Mucosa of rectum (tissue), 2 donors: Measurements from ENCODE around the gene STK11IP.

ENCODE experiments used
- H3K27ac ChIP-seq, 2 donors: one replicate each; pipeline ENCODE4 v1.7.0; 2013; ENCODE audit warnings: inconsistent platforms in 2 of 2, low read depth in 2 of 2, low read length in 2 of 2
- H3K27me3 ChIP-seq, 2 donors: one replicate each; pipeline ENCODE4 v1.7.0; 2013; ENCODE audit warnings: low read length in 2 of 2; ENCODE audit not compliant: control insufficient read depth in 2 of 2, insufficient read depth in 2 of 2
- H3K36me3 ChIP-seq, 2 donors: one replicate each; pipeline ENCODE4 v1.7.0; 2013; ENCODE audit warnings: low read length in 2 of 2; ENCODE audit not compliant: control insufficient read depth in 2 of 2, insufficient read depth in 2 of 2
- H3K4me1 ChIP-seq, 2 donors: one replicate each; pipeline ENCODE4 v1.7.0; 2013; ENCODE audit warnings: low read length in 2 of 2, mild to moderate bottlenecking in 1 of 2; ENCODE audit not compliant: control insufficient read depth in 2 of 2, insufficient read depth in 2 of 2
- H3K4me3 ChIP-seq, 2 donors: one replicate each; pipeline ENCODE4 v1.7.0; 2013; ENCODE audit warnings: low read length in 2 of 2
- H3K9ac ChIP-seq, 2 donors: one replicate each; pipeline ENCODE4 v1.7.0; 2013; ENCODE audit warnings: low read length in 2 of 2, low read depth in 1 of 2, mild to moderate bottlenecking in 1 of 2
- H3K9me3 ChIP-seq, 2 donors: one replicate each; pipeline ENCODE4 v1.7.0; 2013; ENCODE audit warnings: low read length in 2 of 2; ENCODE audit not compliant: control insufficient read depth in 2 of 2
- donor health status: healthy.
- donor health status: Normal muscosa, but diverticular disease.

Gene STK11IP

GRCh38 chr2:219634171-219634940, 36.7 kb downstream of the STK11IP start:
- no peak overlapping the region for H3K9ac ChIP-seq
- peaks cover 0 to 3% of the 10 kb centered on the region in 2 donors for H3K27me3 ChIP-seq
- H3K4me1 ChIP-seq: no peaks in the 10 kb centered on the region
- no peak overlapping the region for H3K27ac ChIP-seq
- H3K36me3 ChIP-seq: no peaks in the 10 kb centered on the region
- H3K9me3 ChIP-seq: no peaks in the 10 kb centered on the region
- H3K4me3 ChIP-seq: no peak overlapping the region

- Histone ChIP-seq H3K36me3 (no peaks in the 10 kb centered on the region), H3K9me3 (no peaks in the 10 kb centered on the region), H3K9ac (no peak overlapping the region), H3K4me1 (no peaks in the 10 kb centered on the region), H3K27me3 (peaks cover 0 to 1% of the 10 kb centered on the region in 2 donors), H3K27ac (no peak overlapping the region), H3K4me3 (no peak overlapping the region)
Measured at GRCh38 chr2:219634951-219635751, 37.5 kb downstream of the STK11IP start.

DNA sequence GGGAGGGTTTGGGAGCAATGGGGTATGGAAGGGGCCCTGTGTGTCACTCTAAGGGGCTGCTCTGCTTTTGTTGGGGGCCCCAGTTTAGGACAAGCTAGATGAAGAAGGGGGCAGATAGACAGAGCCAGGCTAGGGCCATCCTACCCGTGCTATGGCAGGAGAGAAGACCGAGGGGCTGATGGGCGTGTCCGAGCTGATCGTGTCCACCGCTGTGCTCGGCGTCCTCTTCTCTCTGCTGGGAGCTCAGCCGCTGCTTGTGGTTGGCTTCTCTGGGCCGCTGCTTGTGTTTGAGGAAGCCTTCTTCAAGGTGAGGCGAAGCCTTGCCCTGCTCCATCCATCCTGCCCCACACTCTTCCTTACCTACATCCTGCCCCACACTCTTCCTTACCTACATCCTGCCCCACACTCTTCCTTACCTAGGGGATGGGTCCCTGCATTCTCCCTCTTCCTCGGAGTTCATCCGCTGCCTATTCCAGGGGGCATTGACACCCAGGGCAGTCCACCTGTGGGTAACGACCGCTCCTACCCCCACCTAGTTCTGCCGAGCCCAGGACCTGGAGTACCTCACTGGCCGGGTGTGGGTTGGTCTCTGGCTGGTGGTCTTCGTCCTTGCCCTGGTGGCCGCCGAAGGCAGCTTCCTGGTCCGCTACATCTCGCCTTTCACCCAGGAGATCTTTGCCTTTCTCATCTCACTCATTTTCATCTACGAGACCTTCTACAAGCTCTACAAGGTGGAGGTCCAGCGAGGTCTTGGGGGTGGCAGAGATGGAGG, 38.7 kb downstream of the STK11IP start:
- Histone ChIP-seq H3K36me3 (no peaks in the 10 kb centered on the region), H3K27me3 (no peaks in the 10 kb centered on the region), H3K4me1 (no peaks in the 10 kb centered on the region), H3K9me3 (no peaks in the 10 kb centered on the region), H3K4me3 (no peak overlapping the region), H3K27ac (no peak overlapping the region), H3K9ac (no peak overlapping the region)

GRCh38 chr2:219636941-219637841, 39.5 kb downstream of the STK11IP start:
- Histone ChIP-seq H3K9ac (no peak overlapping the region), H3K27ac (no peak overlapping the region), H3K4me1 (no peaks in the 10 kb centered on the region), H3K27me3 (no peaks in the 10 kb centered on the region), H3K4me3 (no peak overlapping the region), H3K9me3 (no peaks in the 10 kb centered on the region), H3K36me3 (no peaks in the 10 kb centered on the region)

DNA sequence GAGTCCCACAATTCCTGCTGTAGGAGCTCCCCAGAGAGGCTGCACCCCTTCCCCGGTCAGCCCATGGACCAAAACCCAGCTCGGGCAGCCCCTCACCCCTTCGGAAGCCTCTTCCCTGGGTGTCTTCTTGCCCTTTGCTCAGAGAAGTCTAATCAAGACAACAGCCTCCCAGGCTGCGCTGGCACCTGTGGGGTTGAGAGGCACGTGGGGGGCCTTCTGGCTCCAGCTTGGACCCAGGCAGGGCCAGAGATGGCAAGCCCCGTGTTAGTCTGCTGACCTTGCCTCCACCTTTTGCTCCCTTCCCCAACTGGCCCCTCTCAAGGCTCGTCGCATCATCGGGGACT, 40.2 kb downstream of the STK11IP start:
- no peaks in the 10 kb centered on the region for H3K27me3 ChIP-seq
- no peak overlapping the region for H3K27ac ChIP-seq
- H3K4me3 ChIP-seq: no peak overlapping the region
- no peaks in the 10 kb centered on the region for H3K9me3 ChIP-seq
- H3K4me1 ChIP-seq: peaks cover 0 to 5% of the 10 kb centered on the region in 2 donors
- H3K36me3 ChIP-seq: no peaks in the 10 kb centered on the region
- no peak overlapping the region for H3K9ac ChIP-seq

DNA sequence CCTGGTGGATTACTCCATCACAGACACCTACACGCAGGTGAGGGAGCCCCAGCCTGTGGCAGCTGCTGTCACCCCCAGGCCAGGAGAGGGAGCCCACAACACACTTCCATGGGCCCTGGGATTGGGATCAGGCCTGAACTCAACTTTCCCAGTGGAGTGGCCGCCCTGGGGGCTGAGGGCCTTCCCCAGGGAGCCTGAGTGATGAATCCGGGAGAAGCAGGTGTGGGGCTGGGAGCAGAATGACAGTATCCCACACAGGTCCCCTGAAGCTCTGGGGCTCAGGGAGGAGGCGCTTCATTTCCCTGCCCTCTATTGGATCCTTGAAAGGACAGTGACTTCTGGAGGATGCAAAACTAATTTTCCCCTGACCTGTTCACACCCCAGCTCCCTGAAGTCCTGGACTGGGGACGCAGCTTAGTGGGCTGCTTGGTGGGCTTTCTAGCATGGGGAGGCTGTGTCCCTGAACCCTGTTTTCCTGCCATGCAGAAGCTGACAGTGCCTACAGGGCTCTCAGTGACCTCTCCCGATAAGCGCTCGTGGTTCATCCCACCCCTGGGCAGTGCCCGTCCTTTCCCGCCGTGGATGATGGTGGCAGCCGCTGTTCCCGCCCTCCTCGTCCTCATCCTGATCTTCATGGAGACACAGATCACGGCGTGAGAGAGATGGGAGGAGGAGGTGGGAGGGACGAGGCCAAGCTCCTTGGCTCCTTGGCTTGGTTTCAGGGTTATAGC, 40.7 kb downstream of the STK11IP start:
- Histone ChIP-seq H3K27ac (no peak overlapping the region), H3K9ac (no peak overlapping the region), H3K4me1 (peaks cover 0 to 5% of the 10 kb centered on the region in 2 donors)

GRCh38 chr2:219638948-219639755, 41.5 kb downstream of the STK11IP start:
- Histone ChIP-seq H3K36me3 (no peaks in the 10 kb centered on the region), H3K9me3 (no peaks in the 10 kb centered on the region), H3K27ac (no peak overlapping the region), H3K4me1 (peaks cover 0 to 5% of the 10 kb centered on the region in 2 donors), H3K4me3 (no peak overlapping the region), H3K9ac (no peak overlapping the region), H3K27me3 (no peaks in the 10 kb centered on the region)

More for the DNA sequence above, 40.7 kb downstream of the STK11IP start:
- Histone ChIP-seq H3K9me3 (no peaks in the 10 kb centered on the region), H3K27me3 (no peaks in the 10 kb centered on the region), H3K4me3 (no peak overlapping the region), H3K36me3 (no peaks in the 10 kb centered on the region)

GRCh38 chr2:219641390-219642068, 43.9 kb downstream of the STK11IP start:
- no peaks in the 10 kb centered on the region for H3K9me3 ChIP-seq
- no peaks in the 10 kb centered on the region for H3K36me3 ChIP-seq
- H3K4me3 ChIP-seq: no peak overlapping the region
- H3K27ac ChIP-seq: no peak overlapping the region
- no peaks in the 10 kb centered on the region for H3K27me3 ChIP-seq
- no peak overlapping the region for H3K9ac ChIP-seq
- peaks cover 0 to 5% of the 10 kb centered on the region in 2 donors for H3K4me1 ChIP-seq
